IMR-90 (cell line): ENCODE data around the gene IP6K3. TPM values are rescaled to one million over a fixed set of nuclear protein-coding genes. Genes with fewer than 3 reads are reported as not detected.

Source experiments
- ATAC-seq: fragments of 200-7000 bp; cut with Tn5 transposase; 2 replicates; pipeline ENCODE4 v1.9.1; 2020; ENCODE audit warnings: low read depth, mild to moderate bottlenecking, moderate library complexity
- BruUV-seq: library from RNA; stranded (reverse); fragments of 400-500 nt; replicated peaks from 2 replicates; lab custom pipeline; 2021; lab: Mats Ljungman, UMichigan
- CTCF ChIA-PET: fragments of 300-600 bp; formaldehyde crosslinking; extraction: SDS; loops from one replicate; lab custom pipeline; 2021; ENCODE audit warnings: antibody characterized with exemption; lab: Yijun Ruan, JAX
- POLR2A ChIA-PET: fragments of 300-600 bp; sonication (Branson Sonifier 250); formaldehyde crosslinking; loops from one replicate; lab custom pipeline; 2022; ENCODE audit warnings: antibody characterized with exemption; ENCODE audit not compliant: unreplicated experiment; lab: Charles Lee
- DNase-seq: peaks from one replicate; pipeline ENCODE4 v3.0.0; 2013
- H2AFZ ChIP-seq: replicated peaks from 2 replicates; pipeline ENCODE3; 2013; ENCODE audit warnings: low read length, mild to moderate bottlenecking; ENCODE audit not compliant: poor library complexity
- H2AK5ac ChIP-seq: 2 replicates; pipeline ENCODE4 v1.6.1; 2013; ENCODE audit warnings: low read depth, low read length, inconsistent platforms
- H2AK9ac ChIP-seq: replicated peaks from 2 replicates; pipeline ENCODE3; 2013; ENCODE audit warnings: mild to moderate bottlenecking, low read depth, low read length, moderate library complexity; ENCODE audit not compliant: poor library complexity
- H2BK120ac ChIP-seq: 2 replicates; pipeline ENCODE4 v1.6.1; 2013; ENCODE audit warnings: low read depth, low read length, inconsistent platforms
- H2BK15ac ChIP-seq: 3 replicates; pipeline ENCODE4 v1.6.1; 2013; ENCODE audit warnings: low read depth, low read length, inconsistent platforms
- H2BK20ac ChIP-seq: 2 replicates; pipeline ENCODE4 v1.6.1; 2013; ENCODE audit warnings: low read depth, mild to moderate bottlenecking, inconsistent platforms, low read length, moderate library complexity
- H2BK5ac ChIP-seq: 2 replicates; pipeline ENCODE4 v1.6.1; 2013; ENCODE audit warnings: mild to moderate bottlenecking, low read depth, low read length, inconsistent platforms; ENCODE audit not compliant: poor library complexity, severe bottlenecking
- H3K14ac ChIP-seq: replicated peaks from 2 replicates; pipeline ENCODE4 v1.6.1; 2013; ENCODE audit warnings: low read depth, low read length, inconsistent platforms
- H3K18ac ChIP-seq: 2 replicates; pipeline ENCODE4 v1.6.1; 2013; ENCODE audit warnings: low read depth, low read length, control low read depth
- H3K23ac ChIP-seq: 2 replicates; pipeline ENCODE4 v1.6.1; 2013; ENCODE audit warnings: low read depth, low read length, inconsistent platforms
- H3K27ac ChIP-seq: 2 replicates; pipeline ENCODE4 v1.5.1; 2013; ENCODE audit warnings: mild to moderate bottlenecking, control low read depth, low read length; ENCODE audit not compliant: insufficient read depth
- H3K27me3 ChIP-seq: 2 replicates; pipeline ENCODE4 v1.6.1; 2013; ENCODE audit warnings: low read length; ENCODE audit not compliant: control insufficient read depth, insufficient read depth
- H3K36me3 ChIP-seq: 2 replicates; pipeline ENCODE4 v1.6.1; 2013; ENCODE audit warnings: low read length, mixed read lengths; ENCODE audit not compliant: control insufficient read depth, insufficient read depth
- H3K4ac ChIP-seq: 2 replicates; pipeline ENCODE4 v1.6.1; 2013; ENCODE audit warnings: low read depth, low read length, inconsistent platforms
- H3K4me1 ChIP-seq: 2 replicates; pipeline ENCODE4 v1.6.1; 2013; ENCODE audit warnings: low read length, mixed read lengths; ENCODE audit not compliant: control insufficient read depth, insufficient read depth
- H3K4me2 ChIP-seq: 2 replicates; pipeline ENCODE4 v1.6.1; 2013; ENCODE audit warnings: low read depth, mild to moderate bottlenecking, control low read depth, low read length, moderate library complexity
- H3K4me3 ChIP-seq: 2 replicates; pipeline ENCODE4 v1.5.1; 2013; ENCODE audit warnings: low read depth, mild to moderate bottlenecking, control low read depth, low read length, moderate library complexity; ENCODE audit not compliant: insufficient read depth
- H3K56ac ChIP-seq: 2 replicates; pipeline ENCODE4 v1.6.1; 2013; ENCODE audit warnings: low read length, inconsistent platforms; ENCODE audit not compliant: insufficient read depth; ENCODE audit errors: extremely low read depth
- H3K79me1 ChIP-seq, 2 experiments: 2 replicates each; pipeline ENCODE4 v1.6.1; 2013; ENCODE audit warnings: low read length in 2 of 2, inconsistent platforms in 1 of 2, low read depth in 1 of 2
- H3K9ac ChIP-seq: 2 replicates; pipeline ENCODE4 v1.6.1; 2013; ENCODE audit warnings: low read depth, low read length, control low read depth
- H3K9me1 ChIP-seq: 2 replicates; pipeline ENCODE4 v1.6.1; 2013; ENCODE audit warnings: low read length, inconsistent platforms; ENCODE audit not compliant: insufficient read depth
- H3K9me3 ChIP-seq: 2 replicates; pipeline ENCODE4 v1.6.1; 2013; ENCODE audit warnings: low read length; ENCODE audit not compliant: control insufficient read depth, insufficient read depth
- H4K20me1 ChIP-seq: 2 replicates; pipeline ENCODE4 v1.6.1; 2013; ENCODE audit warnings: low read length, inconsistent platforms; ENCODE audit not compliant: insufficient read depth
- H4K5ac ChIP-seq: 2 replicates; pipeline ENCODE4 v1.6.1; 2013; ENCODE audit warnings: mild to moderate bottlenecking, low read depth, low read length, control low read depth
- H4K8ac ChIP-seq, 2 experiments: 2 replicates each; pipeline ENCODE4 v1.6.1; 2013; ENCODE audit warnings: low read depth in 2 of 2, low read length in 2 of 2, control low read depth in 1 of 2, inconsistent platforms in 1 of 2
- H4K91ac ChIP-seq: 2 replicates; pipeline ENCODE4 v1.6.1; 2013; ENCODE audit warnings: low read depth, low read length, inconsistent platforms; ENCODE audit not compliant: insufficient read depth
- BHLHE40 ChIP-seq: fragments of 150-350 bp; IDR thresholded peaks from 2 replicates; pipeline ENCODE4 v1.6.1; 2016; ENCODE audit warnings: mild to moderate bottlenecking, low read depth, low read length
- CEBPB ChIP-seq: IDR thresholded peaks from 2 replicates; pipeline ENCODE4 v1.6.1; 2012; ENCODE audit warnings: low read depth, low read length, improper control_type of control experiment
- CTCF ChIP-seq: conservative IDR thresholded peaks from 2 replicates; pipeline ENCODE4 v1.5.1; 2012; ENCODE audit warnings: mild to moderate bottlenecking, low read depth, low read length, improper control_type of control experiment
- ELK1 ChIP-seq: fragments of 150-350 bp; IDR thresholded peaks from 2 replicates; pipeline ENCODE4 v1.6.1; 2016; ENCODE audit warnings: low read depth, mild to moderate bottlenecking, low read length, moderate library complexity, borderline replicate concordance
- FOS ChIP-seq: fragments of 150-350 bp; IDR thresholded peaks from 2 replicates; pipeline ENCODE4 v1.6.1; 2016; ENCODE audit warnings: low read depth, low read length
- MAFK ChIP-seq: IDR thresholded peaks from 2 replicates; pipeline ENCODE4 v1.6.1; 2012; ENCODE audit warnings: low read depth, low read length, improper control_type of control experiment
- MAZ ChIP-seq: IDR thresholded peaks from 2 replicates; pipeline ENCODE4 v1.6.1; 2012; ENCODE audit warnings: low read depth, mild to moderate bottlenecking, low read length, improper control_type of control experiment, moderate library complexity, borderline replicate concordance
- POLR2A ChIP-seq: IDR thresholded peaks from 2 replicates; pipeline ENCODE4 v1.6.1; 2012; ENCODE audit warnings: mild to moderate bottlenecking, low read depth, low read length
- RAD21 ChIP-seq: IDR thresholded peaks from 2 replicates; pipeline ENCODE4 v1.6.1; 2012; ENCODE audit warnings: low read length, improper control_type of control experiment
- RCOR1 ChIP-seq: IDR thresholded peaks from 2 replicates; pipeline ENCODE4 v1.6.1; 2012; ENCODE audit warnings: mild to moderate bottlenecking, low read length, improper control_type of control experiment; ENCODE audit not compliant: insufficient replicate concordance
- RFX5 ChIP-seq: IDR thresholded peaks from 2 replicates; pipeline ENCODE4 v1.8.0; 2012; ENCODE audit warnings: low read depth, mild to moderate bottlenecking, low read length, moderate library complexity
- USF2 ChIP-seq: fragments of 150-350 bp; IDR thresholded peaks from 2 replicates; pipeline ENCODE4 v1.6.1; 2017; ENCODE audit warnings: mild to moderate bottlenecking, antibody characterized with exemption, low read length, low read depth
- WGBS, 2 experiments: methylation state at CpG; one replicate each; pipeline versions ENCODE4 v1.1.5 to v1.1.7; 2013; ENCODE audit warnings: missing lambda C conversion rate in 2 of 2; ENCODE audit not compliant: insufficient read length in 1 of 2; ENCODE audit errors: extremely low coverage in 2 of 2; 5-methylcytosine and 5-hydroxymethylcytosine counted together
- dilution Hi-C: fragments of 300-500 bp; cut with HindIII; formaldehyde crosslinking; loops from one replicate; pipeline ENCODE4 v1.14.3; 2018; ENCODE audit warnings: low sequenced_read_pairs; ENCODE audit not compliant: unreplicated experiment
- in situ Hi-C: fragments of 300-500 bp; cut with MboI; formaldehyde crosslinking; loops from 3 replicates; pipeline ENCODE4 v1.14.3; 2019; ENCODE audit warnings: low sequenced_read_pairs, inconsistent platforms, mixed read lengths
- intact Hi-C: fragments of 100-400 bp; cut with micrococcal nuclease; formaldehyde crosslinking; loops from 2 replicates; pipeline ENCODE4 v1.10.0; 2022
- polyA plus RNA-seq, 3 experiments: library from polyadenylated mRNA; depleted of rRNA; stranded (reverse); fragments of >200 nt; gene quantifications; 2 replicates each; pipeline ENCODE4 v1.2.3, GENCODE V29; 2012; ENCODE audit warnings: low replicate concordance in 1 of 3
- total RNA-seq: library from RNA; depleted of rRNA; stranded (reverse); fragments of >200 nt; gene quantifications from 2 replicates; pipeline ENCODE4 v1.2.3, GENCODE V29; 2012

The IP6K3 gene
- total and polyA plus RNA-seq, 2 of the 4 experiments (the other 2 are of a cell fraction), result 0.18 to 0.51 TPM

- POLR2A ChIA-PET, result no interaction called here
- Histone ChIP-seq H3K14ac (no peak overlapping the region), H4K5ac (no peak overlapping the region), H3K9me1 (peaks cover 17% of the 10 kb centered on the region; the same call in 1 of the 2 replicates), H2AFZ (peak overlapping the region; percentile 43), H3K9ac (no peak overlapping the region), H4K91ac (no peak overlapping the region), H3K4me2 (no peak overlapping the region), H3K18ac (no peak overlapping the region), H2BK20ac (no peak overlapping the region), H3K4me3 (no peak overlapping the region), H3K4ac (0 out of 2 replicates have a peak overlapping the region, but pooled peaks have one; percentile 31), H3K23ac (no peak overlapping the region), H3K27me3 (no peaks in the 10 kb centered on the region), H3K79me1 (no peaks in the 10 kb centered on the region), H2AK9ac (peak overlapping the region; percentile 42), H2BK5ac (no peak overlapping the region), H2BK120ac (no peak overlapping the region), H3K56ac (no peak overlapping the region), H3K9me3 (no peaks in the 10 kb centered on the region), H3K27ac (no peak overlapping the region), H3K36me3 (no peaks in the 10 kb centered on the region), H3K4me1 (peaks cover 15% of the 10 kb centered on the region), H2AK5ac (peak overlapping the region; percentile 69; the same call in 1 of the 2 replicates), H2BK15ac (no peak overlapping the region), H4K8ac (no peak overlapping the region), H4K20me1 (no peaks in the 10 kb centered on the region)
- intact Hi-C loops, result loop anchor here (10.0 kb wide), 1 partner anchor 224 kb away; the partner anchor contains the start of gene ZBTB9
- CTCF ChIA-PET, result no interaction called here
- BruUV-seq, result no TSS peak
- in situ Hi-C loops, result no loop called here
- dilution Hi-C loops, result no loop called here
- TF ChIP-seq ELK1 (no peak), FOS (no peak), RCOR1 (no peak), RFX5 (no peak), MAFK (no peak), USF2 (no peak), BHLHE40 (no peak), CTCF (no peak), CEBPB (no peak), RAD21 (no peak), MAZ (no peak), POLR2A (no peak)
- WGBS, 2 experiments, result 89% methylated on average over 17 of the region's 24 CpGs; no CpG with 5 or more reads in 1 of the 2 experiments
- ATAC-seq (no peak), DNase-seq (no peak)
Measured at GRCh38 chr6:33678233-33678931, 68.3 kb downstream of the IP6K3 start.
